Endothelial cell of umbilical vein (primary cell): ENCODE data around the gene CCND1. TPM values are rescaled to one million over a fixed set of nuclear protein-coding genes. Genes with fewer than 3 reads are reported as not detected.

Source experiments
- BruUV-seq: library from RNA; stranded (reverse); fragments of 400-500 nt; replicated peaks from 2 replicates; lab custom pipeline; 2021; lab: Mats Ljungman, UMichigan
- CTCF ChIA-PET: fragments of 300-600, 350-600 bp; sonication (Branson Sonifier 250); formaldehyde crosslinking; loops from one replicate; lab custom pipeline; 2021; ENCODE audit warnings: antibody characterized with exemption, inconsistent platforms; lab: Charles Lee
- POLR2A ChIA-PET: fragments of 300-600, 350-600 bp; sonication (Branson Sonifier 250); formaldehyde crosslinking; loops from one replicate; lab custom pipeline; 2021; ENCODE audit warnings: antibody characterized with exemption, inconsistent platforms; lab: Charles Lee
- DNase-seq: peaks from one replicate; pipeline ENCODE4 v3.0.0-alpha.2; 2011; ENCODE audit warnings: low read depth, low spot score
- FAIRE-seq: peaks from 2 replicates; lab custom pipeline; 2011; peaks lifted over from hg19 to GRCh38; lab: Jason Lieb, UNC
- H2AFZ ChIP-seq: 2 replicates; pipeline ENCODE4 v1.6.0; 2012; ENCODE audit warnings: low read depth, low read length, control low read depth, inconsistent platforms
- H3K27ac ChIP-seq: 2 replicates; pipeline ENCODE4 v1.5.1; 2011; ENCODE audit warnings: low read depth, mild to moderate bottlenecking, control low read depth, low read length, moderate library complexity; ENCODE audit not compliant: insufficient read depth
- H3K27me3 ChIP-seq, 2 experiments: 2 replicates each; pipeline versions ENCODE4 v1.6.0 to v1.6.1; 2011; ENCODE audit warnings: low read length in 2 of 2, mixed read lengths in 1 of 2; ENCODE audit not compliant: control insufficient read depth in 2 of 2, insufficient read depth in 2 of 2
- H3K36me3 ChIP-seq, 2 experiments: 2 replicates in 1 of 2; 3 replicates in 1 of 2; pipeline ENCODE4 v1.5.1; 2011; ENCODE audit warnings: low read length in 2 of 2, mild to moderate bottlenecking in 1 of 2, moderate library complexity in 1 of 2; ENCODE audit not compliant: control insufficient read depth in 2 of 2, insufficient read depth in 2 of 2; ENCODE audit errors: extremely low read depth in 1 of 2
- H3K4me1 ChIP-seq: 3 replicates; pipeline ENCODE4 v1.5.1; 2011; ENCODE audit warnings: mild to moderate bottlenecking, low read length; ENCODE audit not compliant: control insufficient read depth, insufficient read depth; ENCODE audit errors: extremely low read depth
- H3K4me2 ChIP-seq: 2 replicates; pipeline ENCODE4 v1.6.1; 2011; ENCODE audit warnings: low read length, control low read depth, mixed read lengths; ENCODE audit not compliant: insufficient read depth
- H3K4me3 ChIP-seq, 3 experiments: fragments of 200-600 bp in 1 of 3; sonication (generic), shearing (Covaris generic) in 1 of 3; replicated peaks in 1 of 3; 2 replicates each; pipeline ENCODE4 v1.5.1; 2011 to 2016; ENCODE audit warnings: control low read depth in 3 of 3, low read length in 3 of 3, mild to moderate bottlenecking in 2 of 3, inconsistent platforms in 1 of 3, low read depth in 1 of 3, moderate library complexity in 1 of 3; ENCODE audit not compliant: insufficient read depth in 1 of 3
- H3K79me2 ChIP-seq: 2 replicates; pipeline ENCODE4 v1.6.0; 2012; ENCODE audit warnings: low read length, inconsistent platforms; ENCODE audit not compliant: control insufficient read depth, insufficient read depth
- H3K9ac ChIP-seq: replicated peaks from 2 replicates; pipeline ENCODE3; 2011; ENCODE audit warnings: low read length, control low read depth; ENCODE audit not compliant: insufficient read depth; ENCODE audit errors: extremely low read depth
- H3K9me1 ChIP-seq: replicated peaks from 3 replicates; pipeline ENCODE4 v1.6.0; 2011; ENCODE audit warnings: mild to moderate bottlenecking, low read length; ENCODE audit not compliant: control insufficient read depth, insufficient read depth; ENCODE audit errors: extremely low read depth
- H3K9me3 ChIP-seq: replicated peaks from 2 replicates; pipeline ENCODE4 v1.5.1; 2012; ENCODE audit warnings: low read length, inconsistent platforms; ENCODE audit not compliant: control insufficient read depth, insufficient read depth
- H4K20me1 ChIP-seq: replicated peaks from 2 replicates; pipeline ENCODE3; 2011; ENCODE audit warnings: mild to moderate bottlenecking, low read length; ENCODE audit not compliant: control insufficient read depth, insufficient read depth; ENCODE audit errors: extremely low read depth
- EZH2 ChIP-seq: IDR thresholded peaks from 2 replicates; pipeline ENCODE4 v1.6.1; 2012; ENCODE audit warnings: borderline replicate concordance, low read depth, mild to moderate bottlenecking, moderate library complexity, low read length, inconsistent platforms; ENCODE audit not compliant: severe bottlenecking
- FOS ChIP-seq: IDR thresholded peaks from 2 replicates; pipeline ENCODE4 v1.6.1; 2011; ENCODE audit warnings: mild to moderate bottlenecking, low read length, moderate library complexity, borderline replicate concordance; ENCODE audit not compliant: insufficient read depth
- GATA2 ChIP-seq: IDR thresholded peaks from 2 replicates; pipeline ENCODE4 v1.7.0; 2011; ENCODE audit warnings: low read depth, mild to moderate bottlenecking, moderate library complexity, mixed read lengths, low read length; ENCODE audit not compliant: insufficient read length, insufficient read depth
- JUN ChIP-seq: IDR thresholded peaks from 2 replicates; pipeline ENCODE4 v1.6.1; 2011; ENCODE audit warnings: borderline replicate concordance, low read depth; ENCODE audit not compliant: insufficient read length, insufficient read depth
- MYC ChIP-seq: IDR thresholded peaks from one replicate; pipeline ENCODE4 v1.6.1; 2011; ENCODE audit warnings: mild to moderate bottlenecking, low read depth, low read length
- POLR2A ChIP-seq: IDR thresholded peaks from 2 replicates; pipeline ENCODE4 v1.6.1; 2012; ENCODE audit warnings: low read depth, mild to moderate bottlenecking, control low read depth, low read length
- POLR2AphosphoS5 ChIP-seq: IDR thresholded peaks from 2 replicates; pipeline ENCODE4 v1.6.1; 2012; ENCODE audit warnings: low read depth, mild to moderate bottlenecking, control low read depth, low read length, moderate library complexity; ENCODE audit not compliant: insufficient read depth
- dilution Hi-C: fragments of 300-500 bp; cut with MboI; formaldehyde crosslinking; loops from one replicate; pipeline ENCODE4 v1.15.0; 2019; ENCODE audit warnings: low sequenced_read_pairs; ENCODE audit not compliant: extremely low pct_ligation_motif_present
- intact Hi-C: fragments of 100-400 bp; cut with micrococcal nuclease; formaldehyde crosslinking; loops from one replicate; pipeline ENCODE4 v1.10.0; 2022
- polyA plus RNA-seq, 4 experiments: library from polyadenylated mRNA; depleted of rRNA in 3 of 4; stranded (reverse) in 3 of 4; unstranded in 1 of 4; fragments of >200 nt; gene quantifications; 2 replicates each; pipeline versions ENCODE4 v1.2.1 to v1.2.3, GENCODE V29; 2011 to 2012; ENCODE audit warnings: missing spikeins in 1 of 4
- total RNA-seq: library from RNA; stranded (reverse); gene quantifications from 2 replicates; pipeline ENCODE4 v1.2.3, GENCODE V29; 2021
- TF ChIP-seq, protein P1 (sequence below): IDR thresholded peaks from 2 replicates; pipeline ENCODE4 v1.6.1; 2011; ENCODE audit not compliant: insufficient read depth, insufficient read length
- TF ChIP-seq, protein P2 (sequence below), 2 donors: IDR thresholded peaks; 1 replicate in 1 of 2; 2 replicates in 1 of 2; pipeline ENCODE4 v1.5.1; 2011; ENCODE audit warnings: low read length in 2 of 2, mild to moderate bottlenecking in 2 of 2, moderate library complexity in 2 of 2, control low read depth in 1 of 2, inconsistent platforms in 1 of 2, low read depth in 1 of 2; ENCODE audit not compliant: insufficient read depth in 1 of 2; ENCODE audit errors: extremely low read depth in 1 of 2

Gene CCND1
- total and polyA plus RNA-seq, 2 donors (not counting 3 experiments of a cell fraction or from before 2014, with no cell fraction given), result 98.7 to 370 TPM

DNA sequence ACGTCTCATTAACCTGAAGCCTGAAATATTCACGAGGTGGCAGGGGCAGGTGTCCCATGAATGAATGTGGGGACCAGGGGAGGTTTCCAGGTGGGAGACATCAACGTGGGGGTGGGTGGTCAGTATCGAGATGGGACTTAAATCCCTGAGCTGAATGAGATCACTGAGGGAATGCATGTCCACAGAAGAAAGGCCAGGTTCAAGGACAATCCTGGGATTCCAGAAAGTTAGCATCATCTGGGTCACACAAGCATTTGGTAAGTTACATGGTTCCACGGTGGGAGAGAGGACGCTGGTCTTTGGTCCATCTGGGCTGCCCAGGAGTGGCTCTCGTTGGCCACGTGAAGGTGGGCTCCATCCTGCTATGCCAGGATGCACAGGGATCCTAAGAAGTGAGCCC lies 22.7 kb upstream of the CCND1 start:
- CTCF ChIA-PET, result interaction anchor here (1.1 kb wide), 1 partner anchor 11 kb away, joined by 3 read pairs; no protein-coding TSS in a partner anchor
- no peak overlapping the region for H3K27ac ChIP-seq
- H3K36me3 ChIP-seq, result no peaks in the 10 kb centered on the region
- H2AFZ ChIP-seq, result no peak overlapping the region
- no peaks in the 10 kb centered on the region for H3K9me3 ChIP-seq
- no peak overlapping the region for H3K4me3 ChIP-seq
- TF ChIP-seq MYC, result no peak
- TF ChIP-seq EZH2, result no peak
- TF ChIP-seq, protein P1, sequence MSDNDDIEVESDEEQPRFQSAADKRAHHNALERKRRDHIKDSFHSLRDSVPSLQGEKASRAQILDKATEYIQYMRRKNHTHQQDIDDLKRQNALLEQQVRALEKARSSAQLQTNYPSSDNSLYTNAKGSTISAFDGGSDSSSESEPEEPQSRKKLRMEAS, result no peak
- no peak for TF ChIP-seq JUN
- TF ChIP-seq GATA2, result no peak
- TF ChIP-seq POLR2A, result no peak
- TF ChIP-seq, protein P2, sequence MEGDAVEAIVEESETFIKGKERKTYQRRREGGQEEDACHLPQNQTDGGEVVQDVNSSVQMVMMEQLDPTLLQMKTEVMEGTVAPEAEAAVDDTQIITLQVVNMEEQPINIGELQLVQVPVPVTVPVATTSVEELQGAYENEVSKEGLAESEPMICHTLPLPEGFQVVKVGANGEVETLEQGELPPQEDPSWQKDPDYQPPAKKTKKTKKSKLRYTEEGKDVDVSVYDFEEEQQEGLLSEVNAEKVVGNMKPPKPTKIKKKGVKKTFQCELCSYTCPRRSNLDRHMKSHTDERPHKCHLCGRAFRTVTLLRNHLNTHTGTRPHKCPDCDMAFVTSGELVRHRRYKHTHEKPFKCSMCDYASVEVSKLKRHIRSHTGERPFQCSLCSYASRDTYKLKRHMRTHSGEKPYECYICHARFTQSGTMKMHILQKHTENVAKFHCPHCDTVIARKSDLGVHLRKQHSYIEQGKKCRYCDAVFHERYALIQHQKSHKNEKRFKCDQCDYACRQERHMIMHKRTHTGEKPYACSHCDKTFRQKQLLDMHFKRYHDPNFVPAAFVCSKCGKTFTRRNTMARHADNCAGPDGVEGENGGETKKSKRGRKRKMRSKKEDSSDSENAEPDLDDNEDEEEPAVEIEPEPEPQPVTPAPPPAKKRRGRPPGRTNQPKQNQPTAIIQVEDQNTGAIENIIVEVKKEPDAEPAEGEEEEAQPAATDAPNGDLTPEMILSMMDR (IDR thresholded peaks at IDR 0.05; ENCODE audit: extremely low read depth in 1 of 2, insufficient read depth in 1 of 2, low read depth in 1 of 2, low read length in 2 of 2), result no peak
- no peak for TF ChIP-seq FOS
- TF ChIP-seq POLR2AphosphoS5, result no peak
- DNase-seq, result no peak
- no peak for FAIRE-seq
- no peaks in the 10 kb centered on the region for H3K4me1 ChIP-seq
- dilution Hi-C loops, result no loop called here
- no peaks in the 10 kb centered on the region for H4K20me1 ChIP-seq
- intact Hi-C loops, result no loop called here
- H3K9me1 ChIP-seq, result no peaks in the 10 kb centered on the region
- no TSS peak for BruUV-seq
- peaks cover 3 to 4% of the 10 kb centered on the region in 2 experiments for H3K27me3 ChIP-seq
- no peak overlapping the region for H3K9ac ChIP-seq
- no peak overlapping the region for H3K4me2 ChIP-seq
- POLR2A ChIA-PET, result no interaction called here
- H3K79me2 ChIP-seq, result no peaks in the 10 kb centered on the region
